ENCODE measurements around the gene OGDHL.

The OGDHL gene

GRCh38 chr10:49749556-49750491 is 12.3 kb downstream of the OGDHL start:
- Histone ChIP-seq H3K27me3 (ENCODE audit: low read depth, low read length) (no peaks in the 10 kb centered on the region), H3K4me1 (ENCODE audit: low read length) (no peaks in the 10 kb centered on the region), H3K4me3 (ENCODE audit: low read length) (no peak overlapping the region), H2AFZ (ENCODE audit: low read depth, low read length) (no peak overlapping the region), H4K20me1 (ENCODE audit: insufficient read depth, low read length) (no peaks in the 10 kb centered on the region), H3K9me3 (ENCODE audit: insufficient read depth, low read length) (no peaks in the 10 kb centered on the region), H3K79me2 (ENCODE audit: low read length) (no peaks in the 10 kb centered on the region), H3K36me3 (replicated peaks; ENCODE audit: low read depth, low read length) (no peaks in the 10 kb centered on the region), H3K4me2 (ENCODE audit: low read length) (no peak overlapping the region), H3K9ac (ENCODE audit: low read length) (no peak overlapping the region), H3K27ac (ENCODE audit: low read length) (no peak overlapping the region)
- TF ChIP-seq, protein P1, sequence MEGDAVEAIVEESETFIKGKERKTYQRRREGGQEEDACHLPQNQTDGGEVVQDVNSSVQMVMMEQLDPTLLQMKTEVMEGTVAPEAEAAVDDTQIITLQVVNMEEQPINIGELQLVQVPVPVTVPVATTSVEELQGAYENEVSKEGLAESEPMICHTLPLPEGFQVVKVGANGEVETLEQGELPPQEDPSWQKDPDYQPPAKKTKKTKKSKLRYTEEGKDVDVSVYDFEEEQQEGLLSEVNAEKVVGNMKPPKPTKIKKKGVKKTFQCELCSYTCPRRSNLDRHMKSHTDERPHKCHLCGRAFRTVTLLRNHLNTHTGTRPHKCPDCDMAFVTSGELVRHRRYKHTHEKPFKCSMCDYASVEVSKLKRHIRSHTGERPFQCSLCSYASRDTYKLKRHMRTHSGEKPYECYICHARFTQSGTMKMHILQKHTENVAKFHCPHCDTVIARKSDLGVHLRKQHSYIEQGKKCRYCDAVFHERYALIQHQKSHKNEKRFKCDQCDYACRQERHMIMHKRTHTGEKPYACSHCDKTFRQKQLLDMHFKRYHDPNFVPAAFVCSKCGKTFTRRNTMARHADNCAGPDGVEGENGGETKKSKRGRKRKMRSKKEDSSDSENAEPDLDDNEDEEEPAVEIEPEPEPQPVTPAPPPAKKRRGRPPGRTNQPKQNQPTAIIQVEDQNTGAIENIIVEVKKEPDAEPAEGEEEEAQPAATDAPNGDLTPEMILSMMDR (IDR thresholded peaks at IDR 0.05; ENCODE audit: low read depth, low read length), result no peak
- no peak for TF ChIP-seq EZH2phosphoT487 (IDR thresholded peaks at IDR 0.05; ENCODE audit: low read depth)

- H3K9me3 ChIP-seq (ENCODE audit: insufficient read depth, low read length), result no peaks in the 10 kb centered on the region
- H3K79me2 ChIP-seq (ENCODE audit: low read length), result no peaks in the 10 kb centered on the region
- H3K4me3 ChIP-seq (ENCODE audit: low read length), result no peak overlapping the region
- H3K27me3 ChIP-seq (ENCODE audit: low read depth, low read length), result no peaks in the 10 kb centered on the region
- H3K27ac ChIP-seq (ENCODE audit: low read length), result no peak overlapping the region
- H3K36me3 ChIP-seq (replicated peaks; ENCODE audit: low read depth, low read length), result no peaks in the 10 kb centered on the region
- no peaks in the 10 kb centered on the region for H4K20me1 ChIP-seq (ENCODE audit: insufficient read depth, low read length)
- no peaks in the 10 kb centered on the region for H3K4me1 ChIP-seq (ENCODE audit: low read length)
- no peak overlapping the region for H3K9ac ChIP-seq (ENCODE audit: low read length)
- no peak overlapping the region for H3K4me2 ChIP-seq (ENCODE audit: low read length)
- no peak overlapping the region for H2AFZ ChIP-seq (ENCODE audit: low read depth, low read length)
- TF ChIP-seq, protein P1 (IDR thresholded peaks at IDR 0.05; ENCODE audit: low read depth, low read length), result no peak
- no peak for TF ChIP-seq EZH2phosphoT487 (IDR thresholded peaks at IDR 0.05; ENCODE audit: low read depth)
Observed at GRCh38 chr10:49749144-49749543, 13.0 kb downstream of the OGDHL start.

DNA sequence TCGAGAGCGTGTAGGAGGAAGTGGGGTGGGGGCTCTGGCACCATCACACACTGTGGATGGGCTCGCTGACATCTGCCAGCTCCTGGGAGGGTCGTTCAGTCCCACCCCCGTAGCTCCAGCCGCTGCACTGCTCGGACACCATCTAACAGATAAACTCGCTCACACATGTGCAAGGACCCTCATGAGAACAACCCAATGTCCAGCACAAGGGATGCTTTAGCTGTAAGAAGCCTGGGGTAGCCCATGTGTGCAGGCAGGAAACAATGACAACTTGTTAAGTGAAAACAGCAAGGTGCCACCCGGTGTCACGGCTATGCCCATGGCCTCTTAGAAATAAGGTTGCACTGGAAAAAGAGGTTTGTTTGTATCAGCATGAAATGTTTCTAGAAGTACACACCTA is 14.1 kb downstream of the OGDHL start:
- Histone ChIP-seq H3K27me3 (ENCODE audit: low read depth, low read length) (no peaks in the 10 kb centered on the region), H3K9me3 (ENCODE audit: insufficient read depth, low read length) (no peaks in the 10 kb centered on the region), H3K4me2 (ENCODE audit: low read length) (no peak overlapping the region), H3K4me3 (ENCODE audit: low read length) (no peak overlapping the region), H3K9ac (ENCODE audit: low read length) (no peak overlapping the region), H3K27ac (ENCODE audit: low read length) (no peak overlapping the region), H3K36me3 (replicated peaks; ENCODE audit: low read depth, low read length) (no peaks in the 10 kb centered on the region), H4K20me1 (ENCODE audit: insufficient read depth, low read length) (no peaks in the 10 kb centered on the region), H3K79me2 (ENCODE audit: low read length) (no peaks in the 10 kb centered on the region), H3K4me1 (ENCODE audit: low read length) (no peaks in the 10 kb centered on the region), H2AFZ (ENCODE audit: low read depth, low read length) (no peak overlapping the region)
- no peak for TF ChIP-seq EZH2phosphoT487 (IDR thresholded peaks at IDR 0.05; ENCODE audit: low read depth)
- TF ChIP-seq, protein P1 (IDR thresholded peaks at IDR 0.05; ENCODE audit: low read depth, low read length), result no peak

- Histone ChIP-seq H4K20me1 (ENCODE audit: insufficient read depth, low read length) (no peaks in the 10 kb centered on the region), H3K9me3 (ENCODE audit: insufficient read depth, low read length) (no peaks in the 10 kb centered on the region), H2AFZ (ENCODE audit: low read depth, low read length) (no peak overlapping the region), H3K4me2 (ENCODE audit: low read length) (no peak overlapping the region), H3K9ac (ENCODE audit: low read length) (no peak overlapping the region), H3K27ac (ENCODE audit: low read length) (no peak overlapping the region), H3K27me3 (ENCODE audit: low read depth, low read length) (no peaks in the 10 kb centered on the region), H3K79me2 (ENCODE audit: low read length) (no peaks in the 10 kb centered on the region), H3K36me3 (replicated peaks; ENCODE audit: low read depth, low read length) (no peaks in the 10 kb centered on the region), H3K4me3 (ENCODE audit: low read length) (no peak overlapping the region), H3K4me1 (ENCODE audit: low read length) (no peaks in the 10 kb centered on the region)
- TF ChIP-seq, protein P1 (IDR thresholded peaks at IDR 0.05; ENCODE audit: low read depth, low read length), result no peak
- no peak for TF ChIP-seq EZH2phosphoT487 (IDR thresholded peaks at IDR 0.05; ENCODE audit: low read depth)
Observed at GRCh38 chr10:49747303-49747646, 14.8 kb downstream of the OGDHL start.

Measured in OCI-LY3 (cell line).